HPDE6-E6E7 (cell line): ENCODE results near the gene CLEC10A.
"Not testable (repeated sequence)": the region's sequence is repeated elsewhere in the genome, so short reads cannot be mapped to it uniquely, and the experiment has no call there.

Experiments used
- DNase-seq: peaks from one replicate; pipeline ENCODE4 v3.0.0; 2011; ENCODE audit warnings: missing footprints; ENCODE audit errors: extremely low spot score

The CLEC10A gene, protein sequence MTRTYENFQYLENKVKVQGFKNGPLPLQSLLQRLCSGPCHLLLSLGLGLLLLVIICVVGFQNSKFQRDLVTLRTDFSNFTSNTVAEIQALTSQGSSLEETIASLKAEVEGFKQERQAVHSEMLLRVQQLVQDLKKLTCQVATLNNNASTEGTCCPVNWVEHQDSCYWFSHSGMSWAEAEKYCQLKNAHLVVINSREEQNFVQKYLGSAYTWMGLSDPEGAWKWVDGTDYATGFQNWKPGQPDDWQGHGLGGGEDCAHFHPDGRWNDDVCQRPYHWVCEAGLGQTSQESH

DNA sequence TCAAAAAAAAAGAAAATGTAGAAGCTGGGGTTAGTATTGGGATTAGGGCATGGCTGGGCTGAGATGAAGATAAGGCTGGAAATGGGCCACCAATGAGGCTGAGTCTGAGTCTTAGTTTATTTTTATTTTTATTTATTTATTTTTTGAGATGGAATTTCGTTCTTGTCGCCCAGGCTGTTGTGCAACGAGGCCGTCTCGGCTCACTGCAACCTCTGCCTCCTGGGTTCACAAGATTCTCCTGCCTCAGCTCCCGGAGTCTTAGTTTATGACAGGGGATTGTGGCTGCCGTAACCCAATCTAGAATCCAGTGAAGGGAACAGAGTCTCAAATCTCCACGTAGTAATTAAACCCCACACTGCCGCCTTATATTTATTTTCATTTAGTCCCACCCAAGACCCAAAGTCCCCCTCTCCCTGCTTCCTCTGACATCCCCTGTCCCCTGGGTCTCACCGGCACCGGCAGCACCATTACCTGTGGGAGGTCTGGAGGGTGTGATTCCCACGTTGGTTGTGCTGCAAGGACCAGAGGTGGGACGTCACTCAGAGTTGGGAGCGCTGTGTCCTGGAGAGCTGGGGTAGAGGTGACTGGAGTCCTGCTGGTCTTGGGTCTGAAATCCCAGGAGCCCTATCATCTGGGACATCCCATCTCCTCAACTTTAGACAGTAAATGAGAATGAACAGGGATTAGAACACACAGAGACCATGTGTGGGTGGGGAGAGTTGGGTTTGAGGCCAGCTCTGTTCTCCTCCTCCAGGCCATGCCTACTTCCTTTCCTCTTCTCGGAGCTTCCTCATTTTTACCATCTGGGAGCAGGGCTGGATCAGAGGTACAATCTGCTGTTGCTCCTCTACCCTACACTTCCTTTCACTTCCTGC is at the start of gene CLEC10A:
Gene CLEC10A (minus strand): TSS at position 671 of the 875 bp plus-strand sequence. CDS start 1,439 bp downstream, outside the sequence.
- DNase-seq = no peak

DNA sequence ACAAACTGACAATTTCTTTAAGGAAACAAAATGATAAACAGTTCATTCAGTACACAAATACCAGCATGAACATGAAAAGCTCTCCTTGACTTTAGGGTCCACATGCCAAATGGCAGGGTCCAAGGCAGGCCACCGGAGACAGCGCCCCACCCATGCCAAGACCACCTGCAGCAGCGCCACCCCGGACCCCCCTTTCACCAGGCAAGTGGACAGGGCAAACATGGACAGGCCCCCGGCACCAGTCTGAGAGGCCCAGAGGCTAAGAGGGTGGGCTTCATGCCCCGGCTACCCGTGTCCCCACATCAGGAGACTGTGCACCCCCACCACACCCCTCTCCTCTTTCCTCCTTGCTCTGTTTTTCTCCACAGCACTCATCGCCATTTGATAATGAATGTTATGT is 49.3 kb upstream of the CLEC10A start:
- DNase-seq = no peak

DNA sequence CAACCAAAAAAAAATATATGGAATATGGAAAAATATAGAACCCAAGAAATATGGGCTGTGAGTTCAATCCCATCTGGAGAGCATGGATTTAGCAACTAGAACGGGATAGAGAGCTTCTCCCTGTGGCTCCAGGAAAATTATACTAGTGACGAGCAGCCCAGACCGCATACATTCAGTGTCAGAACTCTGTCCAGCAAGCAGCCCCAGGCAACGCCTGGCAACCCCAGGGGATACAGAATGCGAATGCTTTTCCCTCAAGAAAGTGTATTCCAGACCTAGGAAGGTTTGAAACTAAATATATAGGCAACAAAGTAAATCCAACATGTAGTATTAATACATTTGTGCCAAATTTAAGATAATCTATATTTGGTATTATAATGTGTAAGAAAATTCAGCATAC is 48.1 kb upstream of the CLEC10A start:
- DNase-seq = no peak

DNA sequence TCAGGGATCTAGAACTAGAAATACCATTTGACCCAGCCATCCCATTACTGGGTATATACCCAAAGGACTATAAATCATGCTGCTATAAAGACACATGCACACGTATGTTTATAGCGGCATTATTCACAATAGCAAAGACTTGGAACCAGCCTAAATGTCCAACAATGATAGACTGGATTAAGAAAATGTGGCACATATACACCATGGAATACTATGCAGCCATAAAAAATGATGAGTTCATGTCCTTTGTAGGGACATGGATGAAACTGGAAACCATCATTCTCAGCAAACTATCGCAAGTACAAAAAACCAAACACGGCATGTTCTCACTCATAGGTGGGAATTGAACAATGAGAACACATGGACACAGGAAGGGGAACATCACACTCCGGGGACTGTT is 47.5 kb upstream of the CLEC10A start:
- DNase-seq = not testable (repeated sequence)

DNA sequence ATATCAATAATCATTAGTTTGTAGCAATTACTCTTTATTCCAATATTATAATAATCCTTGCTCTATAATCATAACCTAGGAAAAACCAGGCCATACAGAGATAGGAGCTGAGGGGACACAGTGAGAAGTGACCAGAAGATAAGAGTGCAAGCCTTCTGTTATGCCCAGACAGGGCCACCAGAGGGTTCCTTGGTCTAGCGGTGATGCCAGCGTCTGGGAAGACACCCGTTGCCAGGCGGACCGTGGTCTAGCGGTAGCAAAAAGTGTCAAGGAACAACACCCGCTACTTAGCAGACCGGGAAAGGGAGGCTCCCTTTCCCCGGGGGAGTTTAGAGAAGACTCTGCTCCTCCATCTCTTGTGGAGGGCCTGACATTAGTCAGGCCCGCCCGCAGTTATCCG is 46.3 kb upstream of the CLEC10A start:
- not testable (repeated sequence) for DNase-seq

DNA sequence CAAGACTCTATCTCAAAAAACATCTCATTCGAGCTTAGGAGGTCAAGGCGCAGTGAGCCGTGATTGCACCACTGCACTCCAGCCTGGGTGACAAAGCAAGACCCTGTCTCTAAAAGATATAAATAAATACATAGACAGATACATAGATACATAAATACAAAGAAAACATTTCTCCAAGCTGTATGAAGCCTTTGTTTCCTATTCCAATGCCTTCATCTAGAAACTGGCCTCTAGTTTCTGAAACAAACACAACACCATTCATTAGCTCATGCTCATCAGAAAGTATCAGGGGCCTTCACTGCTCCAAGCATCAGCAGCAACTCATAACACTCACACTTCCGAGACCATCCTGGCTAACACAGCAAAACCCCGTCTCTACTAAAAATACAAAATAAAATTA is 44.9 kb upstream of the CLEC10A start:
- no peak for DNase-seq

DNA sequence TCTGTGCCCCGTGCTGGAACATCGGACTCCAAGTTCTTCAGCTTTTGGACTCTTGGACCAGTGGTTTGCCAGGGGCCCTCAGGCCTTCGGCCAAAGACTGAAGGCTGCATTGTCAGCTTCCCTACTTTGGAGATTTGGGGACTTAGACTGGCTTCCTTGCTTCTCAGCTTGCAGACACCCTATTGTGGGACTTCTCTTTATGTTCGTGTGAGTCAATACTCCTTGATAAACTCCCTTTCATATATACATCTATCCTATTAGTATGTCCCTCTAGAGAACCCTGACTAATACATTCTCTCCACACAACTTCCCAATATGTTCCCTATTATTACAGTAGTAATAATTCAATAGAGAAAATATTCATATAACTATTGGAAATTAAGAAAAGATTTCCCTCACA is 43.8 kb upstream of the CLEC10A start:
- DNase-seq = no peak

DNA sequence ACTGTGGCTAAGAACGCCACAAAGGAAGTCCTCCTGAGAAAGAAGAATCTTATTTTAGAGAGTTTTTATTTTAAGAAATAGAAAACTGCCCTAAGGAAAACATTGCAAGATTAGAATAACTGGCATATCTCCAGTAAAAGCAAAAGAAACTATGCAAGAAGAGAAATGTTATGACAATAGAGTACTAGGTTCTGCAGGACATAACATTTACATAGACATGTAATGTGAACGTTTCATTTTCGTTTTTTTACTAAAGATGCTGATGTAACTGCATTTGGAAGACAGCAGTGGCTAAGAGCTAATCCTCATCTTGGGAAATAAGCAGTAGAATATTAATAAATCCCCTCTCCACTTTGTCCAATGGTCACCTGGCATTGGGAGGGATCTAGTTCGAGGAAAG is 42.3 kb upstream of the CLEC10A start:
- no peak for DNase-seq

DNA sequence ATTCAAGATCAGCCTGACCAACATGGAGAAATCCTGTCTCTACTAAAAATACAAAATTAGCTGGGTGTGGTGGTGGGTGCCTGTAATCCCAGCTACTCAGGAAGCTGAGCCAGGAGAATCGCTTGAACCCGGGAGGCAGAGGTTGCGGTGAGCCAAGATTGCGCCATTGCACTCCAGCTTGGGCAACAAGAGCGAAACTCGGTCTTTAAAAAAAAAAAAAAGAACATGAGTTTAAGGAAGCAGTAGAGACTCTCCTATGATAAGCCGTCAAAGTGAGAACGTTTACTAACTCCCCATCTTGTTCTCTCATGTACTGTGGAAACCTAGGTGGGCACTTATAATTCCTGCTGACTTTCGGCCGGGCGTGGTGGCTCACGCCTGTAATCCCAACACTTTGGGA is 40.6 kb upstream of the CLEC10A start:
- DNase-seq = not testable (repeated sequence)

DNA sequence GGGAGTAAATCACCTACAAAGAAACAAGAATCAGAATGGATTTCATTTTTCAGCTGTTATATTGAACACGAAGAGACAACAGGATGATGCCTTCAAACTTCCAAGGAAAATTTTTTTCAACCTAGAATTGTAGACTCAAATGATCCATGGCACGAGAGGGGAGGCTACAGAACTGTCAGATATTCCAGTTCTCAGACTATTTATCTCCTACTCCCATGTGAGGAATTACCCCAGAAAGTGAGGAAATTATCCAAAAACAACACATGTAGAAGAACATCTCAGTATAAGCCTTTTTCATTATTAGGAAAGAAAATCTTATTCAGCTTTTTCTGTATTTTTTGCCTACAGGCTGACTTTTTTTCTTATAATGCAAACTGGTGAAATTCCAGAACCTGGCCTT is 40.1 kb upstream of the CLEC10A start:
- no peak for DNase-seq

DNA sequence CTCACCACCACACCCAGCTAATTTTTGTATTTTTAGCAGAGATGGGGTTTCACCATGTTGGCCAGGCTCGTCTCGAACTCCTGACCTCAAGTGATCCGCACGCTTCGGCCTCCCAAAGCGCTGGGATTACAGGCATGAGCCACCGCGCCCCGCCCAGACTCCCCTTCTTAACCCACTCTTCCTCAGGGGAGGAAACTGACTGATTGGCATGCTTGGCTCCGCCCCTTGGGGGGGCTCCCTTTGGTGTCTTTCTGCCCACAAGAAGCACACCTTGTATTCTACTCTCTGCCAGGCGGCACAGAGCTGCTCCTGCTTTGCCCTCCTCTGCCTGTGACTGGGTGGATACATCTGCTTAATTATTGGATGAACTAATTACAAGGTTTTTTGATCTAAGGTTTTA is 39.3 kb upstream of the CLEC10A start:
- no peak for DNase-seq

DNA sequence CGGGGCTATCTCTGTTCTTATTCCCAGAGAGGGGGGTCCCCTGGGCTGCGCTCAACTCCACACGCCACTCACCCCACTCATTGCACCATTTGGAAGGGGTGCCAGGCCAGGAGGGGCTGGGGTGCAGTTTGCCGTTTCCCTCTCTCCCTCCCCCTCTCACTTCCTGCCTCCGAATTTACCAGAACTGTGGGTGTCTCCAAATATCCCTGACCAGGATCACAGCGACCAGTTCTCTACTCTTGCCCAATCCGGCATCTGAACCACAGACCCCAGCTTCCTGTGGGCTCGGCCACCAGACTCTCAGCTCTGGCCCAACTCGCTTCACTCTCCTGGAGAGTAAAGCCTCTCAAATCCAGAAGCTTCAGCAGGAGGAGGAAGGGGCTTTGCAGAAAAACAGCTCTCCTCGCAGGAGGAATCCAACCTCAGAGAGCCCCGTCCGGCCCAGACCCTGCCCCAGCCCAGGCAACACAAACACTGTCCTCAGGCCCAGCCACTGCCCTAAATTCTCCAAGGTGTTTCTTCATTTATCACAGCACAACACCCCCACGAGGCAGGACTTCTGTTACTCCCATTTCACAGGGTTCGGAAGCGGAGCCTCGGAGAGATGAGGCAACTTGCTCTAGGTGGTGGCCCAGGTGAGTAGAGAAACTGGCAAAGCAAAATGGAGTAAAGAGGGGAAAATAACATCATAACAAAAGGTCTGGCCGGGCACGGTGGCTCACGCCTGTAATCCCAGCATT is 35.0 kb upstream of the CLEC10A start:
- no peak for DNase-seq

DNA sequence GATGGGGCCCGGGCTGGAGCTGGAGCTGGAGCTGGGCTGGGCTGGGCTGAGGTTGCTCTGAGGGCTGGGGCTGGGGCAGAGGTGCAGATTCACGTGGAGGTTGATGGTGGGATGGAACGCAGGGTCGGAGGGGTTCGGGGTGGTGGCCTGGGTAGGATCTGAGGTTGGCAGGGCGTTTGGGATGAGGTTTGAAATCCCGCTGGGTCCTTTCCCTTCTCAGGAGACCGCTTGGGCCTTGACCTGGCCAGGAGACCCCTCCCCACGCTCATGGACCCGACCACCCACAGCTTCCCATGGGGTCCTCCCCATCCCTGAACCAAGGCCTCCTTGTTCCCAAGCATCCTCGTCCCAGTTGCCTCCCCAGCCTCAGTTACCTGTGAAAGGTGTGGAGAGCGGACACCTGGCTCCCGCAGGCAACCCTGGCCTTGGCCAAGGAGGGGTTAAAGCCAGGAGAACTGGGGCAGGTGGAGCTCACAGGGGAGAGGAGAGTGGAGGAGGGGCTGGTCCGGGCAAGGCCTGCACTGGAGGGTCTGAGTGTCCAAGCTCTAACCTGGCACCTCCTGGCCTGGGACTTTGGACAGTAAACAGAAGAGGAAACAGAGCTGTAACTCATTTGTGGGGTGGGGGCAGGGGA is 34.3 kb upstream of the CLEC10A start, which contains the start of gene ASGR2:
Gene ASGR2 (minus strand): TSS at position 582 of the 634 bp plus-strand sequence. CDS start 582 bp downstream, outside the sequence.
- DNase-seq = no peak

DNA sequence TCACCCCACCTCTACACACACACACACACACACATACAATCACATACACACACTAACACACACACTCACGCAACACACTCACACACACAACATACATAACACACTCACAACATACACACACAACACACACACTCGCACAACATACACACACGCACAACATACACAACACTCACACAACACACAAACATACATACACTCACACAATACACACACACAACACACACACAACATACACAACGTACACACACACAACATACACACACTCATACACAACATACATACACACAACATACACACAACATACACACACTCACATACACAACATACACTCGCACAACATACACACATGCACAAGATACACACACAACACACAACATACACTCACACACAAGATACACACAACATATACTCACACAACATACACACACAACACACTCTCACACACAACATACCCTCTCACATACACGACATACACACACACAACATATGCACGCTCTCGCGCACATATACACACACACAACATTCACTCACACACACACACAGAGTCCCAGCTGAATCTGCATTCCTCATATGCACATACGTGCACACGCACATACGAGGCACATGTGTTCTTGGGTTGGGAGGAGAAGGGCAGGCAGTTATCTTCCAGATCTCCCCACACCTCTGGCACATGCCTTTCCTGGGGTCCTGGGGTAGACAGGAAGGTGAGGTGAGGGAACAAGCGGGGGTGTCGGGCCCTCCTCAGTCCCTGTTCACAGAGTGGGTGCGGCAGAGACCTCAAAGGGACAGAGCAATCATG is 33.4 kb upstream of the CLEC10A start:
- DNase-seq = no peak

DNA sequence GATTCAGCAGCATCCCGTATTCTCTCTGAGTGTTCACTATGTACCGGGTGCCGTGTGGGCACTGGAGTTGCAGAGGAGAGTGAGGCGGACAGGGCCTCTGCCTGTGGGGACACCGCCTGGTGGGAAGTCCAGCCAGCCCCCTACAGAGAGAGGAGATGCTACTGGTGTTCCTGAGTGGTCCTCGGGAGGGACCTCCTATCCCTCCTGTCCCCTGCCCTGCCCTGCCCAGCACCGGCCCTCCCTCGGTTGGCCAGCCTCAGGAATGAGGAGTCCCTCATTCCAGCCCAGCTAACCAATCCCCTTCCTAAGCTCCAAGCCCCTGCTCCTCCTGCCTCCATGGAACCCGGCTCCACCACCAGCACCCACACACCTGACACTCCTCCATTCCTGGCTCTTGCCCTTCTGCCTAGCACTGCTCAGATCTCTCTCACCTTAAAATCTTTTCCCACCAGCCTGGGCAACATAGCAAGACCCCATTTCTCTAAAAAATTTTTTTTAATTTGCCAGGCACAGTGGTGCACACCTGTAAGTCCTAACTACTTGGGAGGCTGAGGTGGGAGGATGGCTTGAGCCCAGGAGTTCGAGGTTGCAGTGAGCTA is 32.6 kb upstream of the CLEC10A start:
- DNase-seq = no peak

DNA sequence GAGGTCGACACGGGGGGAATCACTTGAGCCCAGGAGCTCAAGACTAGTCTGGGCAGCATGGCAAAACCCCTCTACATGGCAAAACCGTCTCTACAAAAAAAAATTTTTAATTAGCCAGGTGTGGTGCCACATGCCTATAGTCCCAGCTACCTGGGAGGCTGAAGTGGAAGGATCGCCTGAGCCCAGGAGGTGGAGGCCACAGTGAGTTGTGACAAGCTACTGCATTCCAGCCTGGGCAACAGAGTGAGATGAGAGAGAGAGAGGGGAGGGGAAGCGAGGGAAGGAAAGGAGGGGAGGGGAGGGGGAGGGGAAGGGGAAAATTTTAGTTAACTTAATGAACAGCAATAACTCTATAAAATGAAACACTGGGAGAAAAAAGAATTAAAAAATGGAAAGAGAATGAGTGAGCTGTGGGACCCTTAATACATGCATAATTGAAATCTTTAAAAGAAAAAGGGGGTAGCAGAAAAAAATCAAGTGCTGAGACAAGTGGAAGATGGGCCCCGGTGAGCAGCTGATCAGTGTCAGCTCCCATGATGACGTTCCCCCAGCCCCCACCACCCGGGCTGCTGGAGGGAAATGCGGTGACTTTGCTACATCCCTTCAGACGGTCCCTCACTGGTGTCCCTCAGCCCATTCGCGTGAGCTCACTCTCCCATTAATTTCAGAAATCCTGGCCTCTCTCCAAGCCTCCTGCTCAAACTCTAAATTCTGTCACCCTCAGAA is 31.9 kb upstream of the CLEC10A start:
- no peak for DNase-seq

DNA sequence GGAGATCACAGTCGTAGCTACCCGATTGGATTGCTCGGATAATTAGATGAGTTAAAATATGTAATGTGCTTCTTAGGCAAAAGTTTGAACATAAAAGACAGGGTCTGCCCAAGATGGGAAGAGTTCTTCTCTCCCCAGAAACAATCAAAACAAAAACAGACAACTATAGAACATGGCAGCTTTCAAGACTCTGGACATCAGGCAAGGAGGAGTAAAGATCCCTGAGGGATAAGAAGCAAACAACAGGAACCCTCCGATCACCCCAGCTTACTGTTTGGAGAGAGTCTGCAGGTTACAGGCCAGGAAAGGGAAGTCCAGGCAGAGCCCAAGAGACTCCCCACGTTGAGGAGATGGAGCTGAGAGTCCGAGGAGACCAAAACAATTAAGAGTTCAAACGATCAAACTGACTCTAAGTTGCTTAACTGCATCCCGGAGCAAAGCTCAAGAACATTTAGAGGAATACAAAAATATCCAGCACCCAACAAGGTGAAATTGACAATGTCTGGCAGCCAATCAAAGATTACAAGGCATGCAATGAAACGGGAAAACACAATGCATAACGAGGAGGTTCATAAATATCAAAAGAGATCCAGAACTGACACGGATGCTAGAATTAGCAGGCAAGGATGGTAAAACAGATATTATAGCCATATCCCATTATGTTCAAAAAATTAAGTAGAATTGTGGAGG is 30.7 kb upstream of the CLEC10A start:
- no peak for DNase-seq

DNA sequence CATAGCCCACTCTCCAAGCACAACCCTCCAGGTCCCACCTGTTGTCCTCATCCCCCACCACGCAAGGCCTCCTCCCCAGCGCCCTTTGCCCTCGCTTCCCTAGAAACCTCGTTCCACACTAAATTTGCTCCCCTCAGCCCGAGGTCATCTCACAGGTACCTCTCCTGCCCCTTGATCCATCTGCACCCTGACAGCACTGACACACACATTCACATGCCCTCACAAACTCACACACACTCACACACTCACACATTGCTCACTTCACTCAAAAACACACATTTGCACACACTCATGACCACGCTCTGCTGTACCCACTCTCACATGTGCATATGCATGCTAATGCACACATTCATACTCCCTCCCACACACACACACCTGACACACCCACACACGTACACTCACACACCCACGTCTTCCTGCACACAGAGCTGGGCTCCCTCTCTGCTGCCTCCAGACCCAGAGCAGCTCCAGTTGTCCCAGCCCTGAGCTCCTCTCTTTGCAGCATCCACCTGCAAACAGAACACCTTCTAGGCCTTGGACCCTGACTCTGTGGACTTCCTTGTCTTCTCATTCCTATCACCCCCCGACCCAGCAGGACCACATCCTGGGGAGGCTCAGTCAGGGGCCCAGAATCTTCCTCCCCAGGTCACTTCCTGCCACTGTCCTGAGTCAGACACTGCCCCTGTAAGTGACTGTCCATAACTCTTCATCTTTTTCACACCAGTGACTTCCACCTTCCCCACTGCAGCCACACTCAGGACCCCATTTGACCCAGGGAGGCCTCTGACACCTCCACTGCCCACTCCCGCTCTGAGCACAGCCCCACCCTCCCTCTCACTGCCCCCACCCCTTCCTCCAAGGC is 29.6 kb upstream of the CLEC10A start:
- no peak for DNase-seq
